HG03460 (cell line): ENCODE measurements around the gene CERS1.

Source experiments
- ATAC-seq: cut with Tn5 transposase; IDR thresholded peaks from one replicate; pipeline ENCODE4 v1.9.1; 2021; ENCODE audit not compliant: unreplicated experiment

Gene CERS1, protein sequence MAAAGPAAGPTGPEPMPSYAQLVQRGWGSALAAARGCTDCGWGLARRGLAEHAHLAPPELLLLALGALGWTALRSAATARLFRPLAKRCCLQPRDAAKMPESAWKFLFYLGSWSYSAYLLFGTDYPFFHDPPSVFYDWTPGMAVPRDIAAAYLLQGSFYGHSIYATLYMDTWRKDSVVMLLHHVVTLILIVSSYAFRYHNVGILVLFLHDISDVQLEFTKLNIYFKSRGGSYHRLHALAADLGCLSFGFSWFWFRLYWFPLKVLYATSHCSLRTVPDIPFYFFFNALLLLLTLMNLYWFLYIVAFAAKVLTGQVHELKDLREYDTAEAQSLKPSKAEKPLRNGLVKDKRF

GRCh38 chr19:18895824-18896341 is at the start of gene CERS1:
Gene CERS1, minus strand, starts transcription at chr19:18896158. Its CDS starts 86 bp downstream, at chr19:18896072.
- ATAC-seq, result no peak

DNA sequence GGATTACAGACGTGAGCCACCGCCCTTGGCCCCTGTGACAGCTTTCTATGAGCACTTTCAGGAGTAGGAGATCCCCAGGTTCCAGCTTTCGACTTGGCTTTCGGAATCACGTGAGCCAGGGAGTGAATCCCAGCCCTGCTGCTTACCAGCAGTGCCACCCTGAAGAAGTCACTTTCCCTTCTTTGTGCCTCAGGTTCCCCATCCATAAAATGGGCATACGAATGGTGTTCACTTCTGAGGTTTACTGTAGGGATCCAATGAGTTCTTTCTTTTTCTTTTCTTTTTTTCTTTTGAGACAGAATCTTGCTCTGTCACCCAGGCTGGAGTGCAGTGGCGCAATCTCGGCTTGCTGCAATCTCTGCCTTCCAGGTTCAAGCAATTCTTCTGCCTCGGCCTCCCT is 49.3 kb upstream of the CERS1 start:
- ATAC-seq, result no peak

- ATAC-seq, result no peak
Observed at GRCh38 chr19:18943465-18943864, 47.5 kb upstream of the CERS1 start.

DNA sequence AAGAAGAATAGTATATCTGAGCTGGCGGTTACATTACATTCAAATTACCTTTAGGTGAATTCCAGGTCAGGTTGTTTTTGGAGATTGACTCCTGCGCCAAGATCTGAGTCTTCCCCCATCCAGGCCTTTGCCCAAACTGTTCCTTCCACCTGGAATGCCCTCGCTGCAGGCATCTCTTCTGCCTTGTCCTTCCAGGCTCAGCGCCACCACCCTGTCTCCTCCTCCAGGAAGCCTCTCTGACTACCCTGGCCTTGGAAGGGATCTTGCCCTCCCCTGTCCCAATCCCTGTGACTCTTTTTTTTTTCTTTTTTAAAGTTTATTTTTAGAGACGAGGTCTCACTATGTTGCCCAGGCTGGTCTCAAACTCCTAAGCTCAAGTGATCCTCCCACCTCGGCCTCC is 46.7 kb upstream of the CERS1 start:
- ATAC-seq, result no peak

- ATAC-seq, result no peak
Observed at GRCh38 chr19:18941628-18942354, 45.8 kb upstream of the CERS1 start.

DNA sequence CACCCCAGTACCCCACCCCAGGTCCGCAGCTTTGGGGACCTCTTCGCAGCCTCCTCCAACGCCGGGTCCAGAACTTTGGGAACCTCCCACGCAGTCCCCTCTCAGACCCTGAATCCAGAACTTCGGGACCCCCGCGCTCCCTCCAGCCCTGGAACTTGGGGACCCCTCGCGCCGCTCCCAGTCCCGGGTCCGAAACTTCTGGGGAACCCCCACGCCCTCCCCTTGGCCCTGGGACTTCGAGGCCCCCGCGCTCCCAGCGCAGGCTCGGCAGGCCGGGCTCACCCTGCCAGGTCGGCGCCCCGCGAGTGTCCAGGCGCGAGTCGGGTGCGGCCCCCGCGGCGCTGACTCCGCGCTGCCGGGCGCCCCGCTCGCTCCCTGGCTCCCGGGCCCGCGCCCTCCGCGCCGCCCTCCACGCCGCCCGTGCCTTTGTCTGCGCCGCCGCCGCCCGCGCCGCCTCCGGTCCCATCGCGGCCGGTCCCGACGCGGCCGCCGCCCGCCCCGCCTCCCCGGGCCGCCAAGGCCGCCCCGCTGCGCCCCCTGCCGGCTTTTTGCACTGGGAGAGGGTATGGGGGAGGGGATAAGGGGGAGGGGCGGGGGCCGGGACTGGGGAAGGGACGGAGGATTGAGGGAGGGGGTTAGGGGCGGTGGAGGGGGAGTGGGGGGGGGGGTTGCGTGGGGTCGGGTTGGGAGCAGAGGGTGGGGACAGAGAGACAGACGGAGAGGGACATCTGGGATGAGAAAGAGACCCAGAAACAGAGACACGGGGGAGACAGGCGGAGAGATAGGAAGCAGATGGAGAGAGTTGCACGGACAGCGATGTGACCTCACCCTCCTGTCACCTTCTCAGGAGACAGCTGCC is 45.0 kb upstream of the CERS1 start, which contains the start of gene HOMER3:
HOMER3 (minus strand) TSS at position 449 of the 859 bp plus-strand sequence. CDS start 2,235 bp downstream, outside the sequence.
- ATAC-seq, result no peak

GRCh38 chr19:18939922-18940768 is 44.2 kb upstream of the CERS1 start:
- ATAC-seq, result no peak

GRCh38 chr19:18939163-18939562 is 43.2 kb upstream of the CERS1 start:
- ATAC-seq, result no peak

DNA sequence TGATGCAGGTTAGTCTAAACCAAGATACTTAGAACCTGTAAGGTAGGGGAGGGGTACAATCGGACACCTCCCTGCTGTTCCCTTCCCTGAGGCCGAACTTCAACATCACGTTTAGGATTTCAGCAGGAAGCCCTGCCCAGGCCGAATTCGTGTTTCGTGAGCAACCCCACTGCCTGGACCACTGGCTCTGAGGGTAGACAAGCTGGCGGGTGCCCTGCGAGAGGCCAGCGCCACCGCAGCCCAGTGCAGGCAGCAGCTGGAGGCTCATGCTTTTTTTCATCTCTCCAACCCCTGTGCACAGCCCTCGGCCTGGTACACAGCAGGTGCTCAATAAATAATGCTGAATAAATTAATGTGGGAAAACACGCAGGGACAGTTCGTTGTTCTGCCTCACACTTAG is 37.3 kb upstream of the CERS1 start:
- ATAC-seq, result no peak

DNA sequence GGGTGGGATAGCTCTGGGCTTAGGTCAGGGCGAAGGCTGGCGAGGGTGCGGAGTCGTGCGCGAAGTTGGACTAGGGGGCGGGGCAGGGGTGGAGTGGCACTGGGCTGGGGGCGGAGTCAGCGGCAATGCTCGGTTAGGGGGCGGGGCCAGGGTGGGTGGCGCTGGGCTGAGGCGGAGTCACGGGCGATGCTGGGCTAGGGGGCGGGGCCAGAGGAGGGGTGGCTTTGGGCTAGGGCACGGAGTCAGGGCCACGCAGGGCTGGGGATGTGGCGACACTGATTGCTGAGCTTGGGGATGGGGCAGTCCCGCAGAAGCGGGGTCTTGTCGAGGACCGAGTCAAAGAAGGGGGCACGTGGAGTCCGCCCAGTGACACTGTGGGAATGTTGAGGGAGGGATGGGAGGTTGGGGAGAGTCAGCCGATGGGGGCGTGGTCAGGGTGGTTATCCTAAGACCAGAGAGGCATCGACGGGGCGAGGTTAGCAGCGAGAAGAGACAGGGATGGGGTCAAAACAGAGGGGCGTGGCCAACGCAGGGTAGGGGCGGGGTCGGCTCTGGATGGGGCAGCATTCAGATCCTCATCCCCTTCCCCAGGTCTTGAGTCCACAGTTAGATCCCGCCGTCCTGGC is 36.4 kb upstream of the CERS1 start:
- no peak for ATAC-seq

DNA sequence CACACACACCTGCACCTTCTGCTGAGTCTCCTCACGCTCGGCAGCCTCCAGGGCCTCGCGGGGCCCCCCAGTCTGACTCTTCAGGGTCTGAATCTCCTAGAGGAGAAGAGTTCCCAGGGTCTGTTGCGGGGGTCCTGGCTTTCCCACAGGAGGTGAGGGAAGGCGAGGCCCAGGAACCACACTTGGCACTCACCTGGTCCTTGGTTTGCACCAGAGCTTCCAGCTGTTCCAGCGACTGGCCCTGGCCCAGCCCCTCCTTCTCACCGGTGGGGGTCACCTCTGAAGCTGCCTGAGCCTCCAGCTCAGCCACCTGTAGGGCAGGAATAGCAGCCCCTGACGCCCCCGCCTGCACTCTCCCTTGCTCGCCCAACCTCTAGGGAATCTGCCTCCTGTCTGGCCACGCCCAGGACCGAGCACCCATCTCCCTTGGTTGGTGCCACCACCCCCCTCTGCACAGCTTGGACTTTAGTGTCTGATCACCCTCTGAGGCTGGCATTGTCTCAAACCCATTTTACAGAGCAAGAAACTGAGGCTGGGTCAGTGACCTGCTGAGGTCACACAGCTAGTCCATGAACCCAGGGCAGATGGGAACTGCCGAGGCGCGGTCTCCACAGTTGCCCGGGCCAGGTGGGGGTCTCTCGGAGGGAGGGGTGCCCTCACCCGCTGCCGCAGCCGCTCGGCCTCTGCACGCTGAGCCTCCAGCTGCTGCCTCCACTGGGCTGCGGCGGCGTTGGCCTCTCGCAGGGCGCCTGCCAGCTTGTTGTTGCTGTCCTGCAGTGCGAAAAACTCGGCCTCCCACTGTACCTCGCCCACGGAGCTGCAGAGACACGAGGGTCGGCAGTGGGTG is 35.6 kb upstream of the CERS1 start:
- ATAC-seq, result no peak

DNA sequence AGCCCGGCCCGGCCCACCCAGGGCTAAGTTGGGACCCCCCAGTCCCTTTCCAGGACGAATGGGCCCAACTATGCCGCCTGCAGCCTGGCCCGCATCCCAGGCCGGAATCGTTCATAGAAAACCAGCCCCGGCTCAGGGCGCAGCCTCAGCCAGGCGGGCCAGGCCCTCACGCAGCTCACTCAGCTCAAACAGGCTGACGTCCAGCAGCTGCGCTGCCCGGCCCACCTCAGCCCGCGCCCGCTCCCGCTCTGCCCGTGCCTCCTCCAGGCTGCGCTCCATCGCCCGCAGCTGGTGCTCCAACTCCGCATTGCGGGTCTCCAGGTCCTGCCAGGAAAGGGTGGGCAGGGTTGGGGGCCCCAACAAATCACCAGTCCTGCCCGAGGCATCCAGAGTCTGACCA is 33.4 kb upstream of the CERS1 start:
- no peak for ATAC-seq

DNA sequence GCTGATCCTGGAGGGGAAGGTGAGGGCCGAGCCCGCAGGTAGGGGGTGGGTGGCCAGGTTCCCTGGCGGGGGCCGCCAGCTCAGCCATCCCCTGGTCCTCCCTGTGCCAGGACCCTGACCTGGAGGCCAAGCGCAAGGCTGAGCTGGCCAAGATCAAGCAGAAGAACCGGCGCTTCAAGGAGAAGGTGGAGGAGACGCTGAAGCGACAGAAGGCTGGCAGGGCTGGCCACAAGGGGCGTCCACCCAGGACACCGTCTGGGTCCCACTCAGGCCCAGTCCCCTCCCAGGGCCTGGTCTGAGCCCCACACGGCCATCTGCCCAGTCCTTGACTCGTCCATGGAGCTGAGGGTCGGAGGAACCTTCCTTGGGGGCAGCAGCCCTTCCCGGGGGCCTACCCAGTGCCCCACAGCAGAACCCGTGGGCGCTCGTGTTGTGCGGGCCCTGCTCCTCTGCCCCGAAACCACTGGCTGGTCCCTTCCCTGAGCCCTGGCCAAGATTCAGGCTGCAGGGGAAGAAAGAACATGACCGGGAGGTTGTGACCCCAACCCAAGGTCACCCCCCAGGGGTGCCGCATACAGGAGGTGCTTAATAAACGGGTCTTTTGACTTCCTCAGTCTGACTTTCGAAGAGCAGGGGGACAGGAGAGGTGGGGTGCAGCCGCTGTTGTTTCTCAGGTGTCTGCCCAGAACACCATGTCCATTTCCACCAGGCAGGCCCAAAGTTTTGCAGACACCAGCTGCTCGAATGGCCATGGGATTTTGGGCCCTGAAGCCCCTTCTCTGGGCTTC is 32.3 kb upstream of the CERS1 start:
- no peak for ATAC-seq

GRCh38 chr19:18924684-18925213 is 28.8 kb upstream of the CERS1 start:
- ATAC-seq, result no peak

GRCh38 chr19:18922228-18922985 is 26.4 kb upstream of the CERS1 start:
- ATAC-seq, result no peak

DNA sequence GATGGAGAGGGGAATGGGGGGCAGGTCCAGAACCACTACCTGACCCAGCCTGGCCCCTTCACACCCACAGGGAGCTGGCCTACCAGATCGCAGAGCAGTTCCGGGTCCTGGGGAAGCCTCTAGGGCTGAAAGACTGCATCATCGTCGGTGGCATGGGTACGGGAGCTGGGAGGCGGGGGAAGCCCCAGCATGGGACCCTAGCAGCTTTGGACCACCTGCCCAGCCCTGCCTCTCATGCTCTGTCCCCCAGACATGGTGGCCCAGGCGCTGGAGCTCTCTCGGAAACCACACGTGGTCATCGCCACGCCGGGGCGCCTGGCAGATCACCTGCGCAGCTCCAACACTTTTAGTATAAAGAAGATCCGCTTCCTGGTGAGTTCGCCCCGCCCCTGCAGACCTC is 25.6 kb upstream of the CERS1 start:
- ATAC-seq, result no peak

DNA sequence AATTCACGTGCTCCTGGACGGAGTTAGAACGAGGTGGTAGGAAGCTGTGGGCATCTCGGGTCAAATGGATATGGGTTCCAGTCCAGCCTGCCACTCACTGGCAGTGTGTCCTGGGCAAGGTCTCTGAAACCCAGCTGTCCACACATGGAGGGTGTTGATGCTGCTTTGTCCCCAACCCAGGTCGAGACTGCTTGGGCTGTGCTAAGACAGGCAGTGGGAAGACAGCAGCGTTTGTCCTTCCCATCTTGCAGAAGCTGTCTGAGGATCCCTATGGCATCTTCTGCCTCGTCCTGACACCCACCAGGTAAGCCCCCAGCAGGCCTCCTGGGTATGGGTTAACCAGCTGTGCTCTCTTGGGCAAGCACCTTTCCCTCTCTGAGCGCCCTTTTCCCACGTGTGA is 24.4 kb upstream of the CERS1 start:
- ATAC-seq, result no peak
